GM19193 (cell line): ENCODE measurements around the gene NDOR1.

Experiments used
- POLR2A ChIP-seq: IDR thresholded peaks from 4 replicates; pipeline ENCODE4 v1.6.1; 2011; ENCODE audit not compliant: insufficient read depth, insufficient read length; ENCODE audit errors: extremely low read depth

The NDOR1 gene

DNA sequence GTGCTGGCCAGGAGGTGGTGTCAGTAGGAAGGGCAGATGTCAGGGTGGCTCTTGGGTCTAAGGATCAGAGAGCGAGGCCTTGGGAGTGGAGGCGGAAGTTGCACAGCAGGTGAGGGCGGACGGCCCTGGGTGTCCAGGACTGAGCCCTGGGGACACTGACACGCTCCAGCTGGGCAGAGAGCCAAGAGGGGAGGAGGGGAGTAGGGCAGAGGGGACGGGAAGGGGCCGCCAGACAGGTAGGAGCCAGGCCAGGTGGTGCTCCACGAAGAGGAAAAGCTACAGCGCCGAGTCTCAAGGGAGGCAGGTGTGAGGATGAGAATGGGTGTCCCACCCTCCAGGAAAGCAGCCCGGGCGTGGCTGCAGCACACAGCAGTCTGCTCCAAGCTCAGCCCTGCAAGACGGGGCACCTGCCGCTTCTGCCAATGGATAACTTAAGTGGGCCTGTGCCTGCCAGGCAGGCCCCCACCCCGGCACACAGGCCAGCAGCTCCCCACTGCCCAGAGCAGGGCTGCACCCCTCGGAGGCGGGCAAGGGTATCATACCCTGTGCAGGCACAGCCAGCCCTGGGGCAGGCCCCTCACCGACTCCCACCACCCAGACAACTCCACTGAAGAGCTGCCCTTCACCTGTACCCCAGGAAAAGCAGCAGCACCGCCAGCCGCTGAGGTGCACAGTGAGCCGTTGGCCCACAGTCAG lies 9.8 kb upstream of the NDOR1 start:
- no peak for TF ChIP-seq POLR2A

DNA sequence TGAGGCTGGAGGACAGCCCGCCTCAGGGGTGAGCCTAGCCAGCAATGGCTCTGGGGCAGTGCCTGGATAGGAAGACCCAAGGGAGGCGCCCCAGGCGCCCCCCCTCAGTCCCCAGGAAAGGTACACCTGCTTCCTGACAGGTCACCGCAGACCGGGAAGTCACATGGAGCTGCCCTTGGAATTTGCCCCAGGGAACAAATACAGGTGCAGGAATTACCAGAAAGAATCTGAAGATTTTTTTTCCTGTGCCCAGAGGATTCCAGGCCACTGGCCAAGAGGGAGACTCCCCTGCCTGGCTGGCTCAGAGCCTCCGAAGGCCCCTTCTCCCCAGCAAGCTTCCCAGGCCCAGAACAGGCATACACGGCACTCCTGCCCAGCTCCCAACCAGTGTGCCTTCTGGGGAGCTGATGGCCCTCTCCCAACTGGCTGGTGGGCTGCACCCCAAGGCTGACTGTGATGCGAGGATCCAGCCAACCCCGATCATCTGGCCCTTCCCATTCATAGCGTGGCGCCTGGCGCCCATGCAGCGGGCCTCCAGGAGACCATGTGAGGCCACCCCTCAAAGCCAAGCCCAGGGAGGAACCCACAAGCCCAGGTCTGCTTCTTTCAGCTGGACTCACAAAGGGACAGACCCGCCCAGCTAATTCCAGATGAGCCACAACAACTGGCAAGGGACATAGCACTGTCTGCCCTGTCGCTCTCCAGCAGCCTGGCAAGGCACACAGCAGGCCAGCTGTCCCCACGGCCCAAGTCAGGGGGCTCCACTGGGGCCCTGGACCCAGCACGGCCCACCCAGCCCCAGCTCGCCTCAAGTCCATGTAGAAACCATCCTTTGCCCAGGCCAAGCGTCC lies 7.2 kb upstream of the NDOR1 start:
- no peak for TF ChIP-seq POLR2A

DNA sequence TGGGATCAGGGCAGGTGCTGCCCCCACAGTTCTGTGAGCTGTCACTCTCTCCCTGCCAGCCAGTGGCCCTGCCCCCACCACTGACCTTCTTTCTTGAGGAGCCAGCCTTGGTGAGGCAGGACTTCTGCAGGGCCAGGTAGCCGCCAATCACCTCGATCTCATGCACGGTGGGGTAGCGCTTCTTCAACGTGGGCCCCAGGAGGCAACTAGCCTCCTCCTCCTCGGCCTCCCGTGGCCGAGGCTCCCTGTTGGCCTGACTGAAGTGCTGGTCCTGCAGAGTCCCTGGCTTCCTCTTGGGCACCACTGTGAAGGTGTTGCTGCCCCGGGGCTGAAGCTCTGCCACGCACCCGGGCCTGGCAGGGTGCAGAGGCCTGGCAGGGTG lies 6.6 kb upstream of the NDOR1 start:
- TF ChIP-seq POLR2A, result no peak

DNA sequence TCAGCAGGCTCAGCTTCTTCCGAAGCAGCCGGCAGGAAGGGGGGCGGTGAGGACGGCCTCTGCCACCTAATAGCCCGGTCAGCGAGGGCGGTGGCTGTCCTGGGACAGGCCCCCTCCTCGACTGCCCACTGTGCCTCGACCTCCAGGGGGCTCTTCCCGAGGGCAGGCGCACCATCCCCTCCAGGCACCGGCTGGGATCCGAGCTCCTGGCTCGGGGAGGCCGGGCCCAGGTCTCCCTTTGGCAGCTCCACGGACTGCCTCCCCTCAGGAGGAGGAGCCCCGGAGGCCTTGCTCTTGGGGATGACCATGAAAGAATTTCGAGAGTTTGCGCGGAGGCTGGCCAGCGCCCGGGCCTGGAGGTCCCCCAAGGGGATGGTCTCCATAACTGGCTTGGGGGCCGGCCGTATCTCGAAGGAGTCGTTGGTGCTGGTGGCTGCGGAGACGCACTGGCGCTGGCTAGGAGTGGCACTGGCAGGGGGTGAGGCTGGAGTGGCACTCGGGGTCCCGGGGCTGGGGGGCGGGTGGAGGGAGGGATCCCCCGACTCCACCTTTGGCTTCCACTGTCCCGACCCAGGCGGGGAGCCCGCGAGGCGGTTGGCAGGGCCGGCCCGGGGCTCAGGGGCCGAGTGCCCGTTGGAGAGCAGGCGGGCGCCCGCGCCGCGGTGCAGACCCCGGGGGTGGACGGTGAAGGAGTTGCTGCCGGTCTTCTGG lies 5.9 kb upstream of the NDOR1 start:
- no peak for TF ChIP-seq POLR2A

DNA sequence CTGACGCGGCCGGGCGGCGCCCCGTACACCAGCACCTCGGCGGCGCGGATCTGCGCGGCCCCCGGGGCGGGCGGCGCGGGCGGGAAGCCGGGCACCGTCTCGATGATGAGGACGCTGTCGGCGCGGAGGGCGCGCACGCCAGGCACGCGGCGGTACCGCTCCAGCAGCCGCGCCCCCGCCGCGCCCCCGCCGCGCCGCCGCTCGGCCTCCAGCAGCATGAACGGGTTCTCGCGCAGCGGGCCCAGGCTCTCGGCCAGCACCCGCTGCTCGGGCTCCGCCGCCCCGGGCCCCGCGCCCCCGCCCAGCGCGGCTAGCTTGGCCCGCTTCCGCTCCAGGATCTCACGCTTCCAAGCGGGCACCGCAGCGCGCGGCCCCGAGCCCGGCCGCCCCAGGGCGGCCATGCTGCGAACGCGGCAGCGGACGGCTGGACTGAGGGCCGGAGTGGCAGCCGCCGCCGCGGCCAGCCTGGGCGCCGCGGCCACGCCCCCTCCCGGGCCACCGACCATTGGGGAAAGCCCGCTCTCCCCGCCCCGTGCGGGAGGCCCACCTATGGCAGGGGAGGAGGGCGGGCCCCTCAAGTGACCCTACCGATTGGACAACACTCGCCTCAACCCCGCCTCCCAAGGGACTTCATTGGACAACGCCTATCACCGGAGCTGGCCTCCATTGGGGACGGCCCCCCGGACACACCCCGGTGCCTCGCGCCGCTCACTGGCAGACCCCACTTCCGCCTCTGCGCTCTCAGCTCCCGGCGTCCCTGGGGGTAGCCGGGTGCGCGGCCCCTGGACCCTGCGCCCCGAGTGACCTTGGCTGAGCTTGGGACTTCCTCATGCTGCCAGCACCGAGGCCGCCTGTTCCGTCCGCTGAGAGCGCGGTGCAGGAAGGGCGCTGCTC lies 4.9 kb upstream of the NDOR1 start, which contains the start of gene TPRN:
TPRN (minus strand) TSS at position 431 of the 894 bp plus-strand sequence; CDS start at position 401, 30 bp downstream.
- TF ChIP-seq POLR2A, result peak; percentile 93

DNA sequence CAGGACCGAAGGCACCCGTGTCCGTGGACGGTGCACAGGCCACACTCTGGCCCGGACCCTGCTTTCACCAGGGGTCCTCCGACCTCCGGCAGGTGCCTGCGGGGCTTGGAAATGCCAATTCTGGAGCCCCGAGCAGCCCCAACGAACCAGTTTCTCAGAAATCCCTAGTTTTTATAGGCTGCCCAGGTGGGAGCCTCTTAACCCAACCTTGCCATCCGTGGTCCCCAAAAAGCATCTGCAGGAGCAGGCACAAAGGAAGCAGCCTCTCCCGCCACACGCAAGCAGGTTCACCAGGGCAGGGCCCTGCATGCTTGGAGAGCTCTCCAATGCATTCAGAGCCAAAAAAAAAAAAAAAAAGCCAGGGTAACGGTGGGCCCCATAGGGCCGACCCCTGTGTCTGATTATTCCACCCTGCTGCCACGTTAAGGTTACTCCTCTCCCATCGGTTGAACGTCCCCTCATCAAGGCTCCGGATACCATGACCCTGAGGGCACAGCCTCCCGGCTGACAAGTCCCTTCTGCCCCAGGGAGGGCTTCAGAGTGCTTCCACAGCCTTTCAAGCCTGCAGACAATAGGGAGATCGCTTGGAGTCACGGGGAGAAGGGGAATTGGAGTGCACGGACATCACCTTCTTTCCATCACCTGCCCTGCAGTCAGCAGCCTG lies 4.2 kb upstream of the NDOR1 start:
- TF ChIP-seq POLR2A, result no peak

DNA sequence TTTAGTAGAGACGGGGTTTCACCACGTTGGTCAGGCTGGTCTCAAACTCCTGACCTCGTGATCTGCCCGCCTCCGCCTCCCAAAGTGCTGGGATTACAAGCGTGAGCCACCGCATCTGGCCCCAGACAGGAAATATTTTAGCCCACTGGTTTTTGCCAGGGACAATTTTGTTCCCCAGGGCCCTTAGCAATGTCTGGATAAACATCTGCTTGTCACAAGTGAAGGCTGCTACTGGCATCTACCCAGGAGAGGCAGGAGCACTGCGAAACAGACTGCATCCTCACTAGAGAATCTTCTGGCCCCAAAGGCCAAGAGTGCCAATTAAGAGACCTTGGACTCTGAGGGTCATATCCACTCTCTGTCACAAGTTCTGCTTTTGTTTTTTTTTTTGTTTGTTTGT lies 2.5 kb upstream of the NDOR1 start:
- TF ChIP-seq POLR2A, result no peak

DNA sequence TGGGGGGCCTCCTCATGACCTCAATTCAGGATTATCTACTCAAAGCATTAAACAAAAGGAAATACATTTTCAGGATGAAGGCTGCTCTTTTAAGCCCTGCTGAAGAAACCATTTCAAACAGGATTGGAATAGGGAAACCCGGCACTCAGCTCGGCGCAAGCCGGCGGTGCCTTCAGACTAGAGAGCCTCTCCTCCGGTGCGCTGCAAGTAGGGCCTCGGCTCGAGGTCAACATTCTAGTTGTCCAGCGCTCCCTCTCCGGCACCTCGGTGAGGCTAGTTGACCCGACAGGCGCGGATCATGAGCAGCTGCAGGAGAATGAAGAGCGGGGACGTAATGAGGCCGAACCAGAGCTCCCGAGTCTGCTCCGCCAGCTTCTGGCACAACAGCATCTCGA lies 772 bp upstream of the NDOR1 start:
- no peak for TF ChIP-seq POLR2A

DNA sequence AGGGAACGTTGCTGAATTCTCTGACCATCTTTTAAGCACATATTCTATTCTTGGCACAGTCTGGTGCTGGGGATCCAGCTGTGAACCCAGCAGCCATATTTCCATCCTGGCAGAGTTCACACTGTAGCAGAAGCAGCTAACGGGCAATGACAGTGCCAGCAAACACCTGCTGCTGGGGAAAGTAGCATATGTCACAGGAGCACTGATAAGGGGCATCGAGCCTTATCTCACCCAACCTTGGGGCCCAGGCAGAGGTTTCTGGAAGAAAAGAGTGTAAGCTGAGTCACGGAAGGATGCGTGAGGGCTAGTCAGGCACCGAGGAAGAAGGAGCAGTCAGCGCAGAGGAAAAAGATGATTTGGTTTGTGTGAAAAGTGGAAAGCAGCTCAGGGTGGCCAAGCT lies 1.1 kb downstream of the NDOR1 start:
- no peak for TF ChIP-seq POLR2A

DNA sequence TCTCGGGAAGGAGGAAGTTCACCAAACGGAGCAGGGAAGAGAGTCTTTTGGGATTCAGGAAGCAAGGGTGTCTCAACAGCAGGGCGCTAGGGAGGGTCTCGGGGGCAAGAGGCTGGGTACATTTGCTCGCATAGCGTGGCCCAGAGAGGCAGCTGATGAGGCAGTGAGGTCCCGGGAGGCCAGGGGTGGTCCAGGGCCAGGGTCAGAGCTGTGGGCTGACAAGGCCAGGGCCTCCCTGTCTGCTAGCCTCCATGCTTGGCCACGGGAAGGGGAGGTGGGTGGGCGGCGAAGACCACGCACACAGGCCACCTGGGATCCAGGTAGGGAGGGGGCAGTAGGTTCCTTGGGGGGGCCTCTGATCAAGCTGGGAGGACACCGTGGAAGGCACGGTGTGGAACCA lies 6.0 kb downstream of the NDOR1 start:
- TF ChIP-seq POLR2A, result no peak

DNA sequence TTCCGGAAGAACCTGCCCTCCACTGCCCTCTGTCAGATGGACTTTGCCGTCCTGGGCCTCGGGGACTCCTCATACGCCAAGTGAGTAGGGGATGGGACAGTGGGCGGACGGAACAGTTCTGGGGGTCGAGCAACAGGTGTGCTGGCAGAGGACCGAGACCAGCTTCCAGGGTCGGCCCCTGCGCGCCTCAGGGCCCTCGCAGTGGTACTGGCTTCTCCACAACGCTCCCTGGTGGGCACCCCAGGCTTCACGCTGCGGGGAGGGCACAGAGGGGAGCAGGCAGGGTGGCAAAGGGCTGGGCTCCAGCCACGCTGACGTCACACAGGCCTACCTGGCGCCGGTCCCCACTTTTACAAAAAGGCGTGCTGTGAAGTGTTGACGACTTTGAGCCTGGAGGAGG lies 7.0 kb downstream of the NDOR1 start:
- no peak for TF ChIP-seq POLR2A

DNA sequence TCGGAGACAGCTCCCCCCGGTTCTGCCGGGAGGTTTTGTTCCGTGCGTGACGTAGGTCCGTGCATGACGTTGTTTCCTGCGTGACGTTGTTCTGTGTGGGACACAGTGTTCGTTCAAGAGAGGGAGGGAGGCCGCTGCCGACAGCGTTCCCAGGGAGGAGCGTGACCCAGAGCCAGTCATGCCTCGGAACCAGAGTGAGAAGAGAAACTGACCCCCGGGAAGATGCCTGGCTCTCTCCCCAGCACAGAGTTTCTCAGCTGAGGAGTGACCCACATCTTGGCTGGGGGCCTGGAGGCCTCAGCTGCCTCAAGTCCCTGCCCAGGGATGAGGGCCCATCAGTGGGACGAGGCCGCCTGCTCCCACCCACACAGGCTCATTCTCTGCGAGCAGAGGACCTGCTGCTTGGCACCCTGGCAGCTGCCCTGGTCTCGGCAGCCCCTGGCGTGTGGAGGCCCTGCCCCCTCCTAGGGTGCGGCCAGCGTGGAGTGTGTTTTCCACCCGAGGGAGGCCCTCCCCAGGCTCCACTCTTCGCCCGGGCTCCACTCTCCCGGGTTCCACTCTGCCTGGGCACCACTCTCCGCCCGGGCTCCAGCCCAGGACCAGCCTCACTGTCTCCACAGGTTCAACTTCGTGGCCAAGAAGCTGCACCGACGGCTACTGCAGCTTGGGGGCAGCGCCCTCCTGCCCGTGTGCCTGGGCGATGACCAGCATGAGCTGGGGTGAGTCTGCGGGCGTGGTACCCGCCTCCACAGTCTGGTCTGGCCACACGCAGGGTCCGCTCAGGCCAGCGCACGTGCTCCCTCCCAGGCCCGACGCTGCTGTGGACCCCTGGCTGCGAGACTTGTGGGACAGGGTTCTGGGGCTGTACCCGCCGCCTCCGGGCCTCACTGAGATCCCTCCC lies 7.9 kb downstream of the NDOR1 start:
- TF ChIP-seq POLR2A, result no peak

DNA sequence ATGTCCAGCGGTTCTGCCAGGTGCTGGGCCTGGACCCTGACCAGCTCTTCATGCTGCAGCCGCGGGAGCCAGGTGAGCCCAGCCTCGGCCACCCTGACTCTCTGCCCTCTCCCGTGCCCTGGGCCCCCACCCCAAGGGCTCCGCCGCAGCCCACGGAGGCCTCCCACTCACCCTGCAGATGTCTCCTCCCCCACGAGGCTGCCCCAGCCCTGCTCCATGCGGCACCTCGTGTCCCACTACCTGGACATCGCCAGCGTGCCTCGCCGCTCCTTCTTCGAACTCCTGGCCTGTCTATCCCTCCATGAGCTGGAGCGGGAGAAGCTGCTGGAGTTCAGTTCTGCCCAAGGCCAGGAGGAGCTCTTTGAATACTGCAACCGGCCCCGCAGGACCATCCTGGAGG lies 9.1 kb downstream of the NDOR1 start:
- no peak for TF ChIP-seq POLR2A
